Liver (tissue), 9 donors: Measurements from ENCODE around the gene POLR3C. TPM values are rescaled to one million over a fixed set of nuclear protein-coding genes. Genes with fewer than 3 reads are reported as not detected.
A peak's percentile ranks its signal among the peaks of the same experiment; 100 is the strongest.

Experiments used
- DNase-seq: peaks from one replicate; pipeline ENCODE4 v3.0.0-alpha.2; 2017; ENCODE audit warnings: low spot score
- H3K27ac ChIP-seq, 2 donors: one replicate each; pipeline ENCODE4 v1.7.0; 2013; ENCODE audit warnings: inconsistent platforms in 2 of 2, low read length in 2 of 2, control low read depth in 1 of 2, low read depth in 1 of 2, mild to moderate bottlenecking in 1 of 2
- H3K27me3 ChIP-seq, 4 donors: one replicate each; pipeline versions ENCODE4 v1.6.1 to v1.7.0; 2013; ENCODE audit warnings: low read length in 3 of 4, inconsistent platforms in 1 of 4, mild to moderate bottlenecking in 1 of 4, moderate library complexity in 1 of 4; ENCODE audit not compliant: control insufficient read depth in 4 of 4, insufficient read depth in 4 of 4
- H3K36me3 ChIP-seq, 4 donors: one replicate each; pipeline versions ENCODE4 v1.6.1 to v1.7.0; 2013; ENCODE audit warnings: low read length in 3 of 4, mild to moderate bottlenecking in 3 of 4, low read depth in 1 of 4, moderate library complexity in 1 of 4; ENCODE audit not compliant: control insufficient read depth in 4 of 4, insufficient read depth in 3 of 4
- H3K4me1 ChIP-seq, 4 donors: one replicate each; pipeline versions ENCODE4 v1.6.1 to v1.7.0; 2013; ENCODE audit warnings: low read length in 3 of 4, mild to moderate bottlenecking in 3 of 4, moderate library complexity in 1 of 4; ENCODE audit not compliant: control insufficient read depth in 4 of 4, insufficient read depth in 4 of 4
- H3K4me3 ChIP-seq, 3 donors: one replicate each; pipeline versions ENCODE4 v1.6.1 to v1.7.0; 2013; ENCODE audit warnings: low read length in 3 of 3, control low read depth in 1 of 3, low read depth in 1 of 3, mild to moderate bottlenecking in 1 of 3
- H3K9ac ChIP-seq, 2 donors: one replicate each; pipeline ENCODE4 v1.7.0; 2013; ENCODE audit warnings: low read length in 2 of 2, mild to moderate bottlenecking in 2 of 2, moderate library complexity in 2 of 2, control low read depth in 1 of 2, low read depth in 1 of 2
- H3K9me3 ChIP-seq, 4 donors: one replicate each; pipeline versions ENCODE4 v1.6.1 to v1.7.0; 2013; ENCODE audit warnings: low read length in 3 of 4; ENCODE audit not compliant: control insufficient read depth in 4 of 4
- ATF3 ChIP-seq: IDR thresholded peaks from 2 replicates; pipeline ENCODE4 v1.6.1; 2016; ENCODE audit warnings: antibody characterized with exemption
- CTCF ChIP-seq: fragments of 150-350 bp; IDR thresholded peaks from 2 replicates; pipeline ENCODE4 v1.5.1; 2017; ENCODE audit warnings: improper control_type of control experiment, low read depth, low read length; ENCODE audit not compliant: missing input control
- EGR1 ChIP-seq, 2 donors: IDR thresholded peaks; 2 replicates each; pipeline ENCODE4 v1.6.1; 2016 to 2018; ENCODE audit warnings: antibody characterized with exemption in 2 of 2, low read depth in 2 of 2
- FOXA1 ChIP-seq: IDR thresholded peaks from 2 replicates; pipeline ENCODE4 v1.6.1; 2016; ENCODE audit warnings: antibody characterized with exemption
- FOXA2 ChIP-seq: IDR thresholded peaks from 2 replicates; pipeline ENCODE4 v1.6.1; 2016; ENCODE audit warnings: antibody characterized with exemption
- GABPA ChIP-seq, 2 donors: IDR thresholded peaks in 1 of 2; conservative IDR thresholded peaks in 1 of 2; 2 replicates each; pipeline ENCODE4 v1.6.1; 2016; ENCODE audit warnings: antibody characterized with exemption in 2 of 2, mild to moderate bottlenecking in 1 of 2, moderate library complexity in 1 of 2
- HNF4A ChIP-seq, 2 donors: conservative IDR thresholded peaks; 2 replicates each; pipeline ENCODE4 v1.6.1; 2016; ENCODE audit warnings: antibody characterized with exemption in 2 of 2, mild to moderate bottlenecking in 2 of 2
- HNF4G ChIP-seq: IDR thresholded peaks from 2 replicates; pipeline ENCODE4 v1.6.1; 2016; ENCODE audit warnings: antibody characterized with exemption
- JUND ChIP-seq, 2 donors: IDR thresholded peaks; 2 replicates each; pipeline ENCODE4 v1.6.1; 2016; ENCODE audit warnings: antibody characterized with exemption in 2 of 2
- MAX ChIP-seq: IDR thresholded peaks from 2 replicates; pipeline ENCODE4 v1.6.1; 2016; ENCODE audit warnings: antibody characterized with exemption
- NR2F2 ChIP-seq: IDR thresholded peaks from 2 replicates; pipeline ENCODE4 v1.6.1; 2016; ENCODE audit warnings: antibody characterized with exemption
- RAD21 ChIP-seq, 2 donors: IDR thresholded peaks; 2 replicates each; pipeline ENCODE4 v1.6.1; 2016; ENCODE audit warnings: antibody characterized with exemption in 2 of 2, mild to moderate bottlenecking in 2 of 2
- REST ChIP-seq: IDR thresholded peaks from 2 replicates; pipeline ENCODE4 v1.6.1; 2016; ENCODE audit warnings: antibody characterized with exemption, mild to moderate bottlenecking
- RXRA ChIP-seq, 2 donors: IDR thresholded peaks; 2 replicates each; pipeline ENCODE4 v1.6.1; 2017 to 2018; ENCODE audit warnings: antibody characterized with exemption in 2 of 2, mild to moderate bottlenecking in 1 of 2
- SP1 ChIP-seq: IDR thresholded peaks from 2 replicates; pipeline ENCODE4 v1.6.1; 2018; ENCODE audit warnings: antibody characterized with exemption, mild to moderate bottlenecking
- TAF1 ChIP-seq: conservative IDR thresholded peaks from 2 replicates; pipeline ENCODE4 v1.6.1; 2016; ENCODE audit warnings: antibody characterized with exemption, mild to moderate bottlenecking
- YY1 ChIP-seq: IDR thresholded peaks from 2 replicates; pipeline ENCODE4 v1.6.1; 2016; ENCODE audit warnings: antibody characterized with exemption, mild to moderate bottlenecking
- ZBTB33 ChIP-seq: IDR thresholded peaks from 2 replicates; pipeline ENCODE4 v1.6.1; 2016; ENCODE audit warnings: antibody characterized with exemption
- WGBS: extraction: QIAGEN DNeasy Blood & Tissue Kit; methylation state at CpG from one replicate; pipeline ENCODE4 v1.1.7; 2013; 5-methylcytosine and 5-hydroxymethylcytosine counted together
- polyA plus RNA-seq, 2 donors: library from polyadenylated mRNA; stranded (reverse) in 1 of 2; unstranded in 1 of 2; fragments of 200-250 nt in 1 of 2; fragments of >200 nt in 1 of 2; fragmentation: Nextera tagmentation in 1 of 2; extraction: Ambion mirVana in 1 of 2; gene quantifications; one replicate each; pipeline versions ENCODE4 v1.2.1 to v1.2.3, GENCODE V29; 2013 to 2015
- total RNA-seq, 2 donors: library from RNA; depleted of rRNA; stranded (reverse); fragments of >200 nt; gene quantifications; one replicate each; pipeline ENCODE4 v1.2.3, GENCODE V29; 2014
- donor health status: healthy.
- donor health status: healthy.
- donor health status: healthy.
- donor health status: healthy.
- donor health status: healthy.

Gene POLR3C
- total and polyA plus RNA-seq, 4 donors: 6.3 to 22.0 (median 10.6) TPM

GRCh38 chr1:145858238-145858900 is 34.4 kb downstream of the POLR3C start:
- peak; percentile 63 for DNase-seq

More at GRCh38 chr1:145858238-145858900, 34.4 kb downstream of the POLR3C start:
- Histone ChIP-seq H3K9me3 (no peaks in the 10 kb centered on the region), H3K4me3 (peak overlapping the region; percentile 68 to 94 (median 83)), H3K27ac (peak overlapping the region; percentile 73 to 86), H3K36me3 (peaks cover 1 to 26% (median 18%) of the 10 kb centered on the region in 4 donors), H3K4me1 (peaks cover 5 to 14% (median 11%) of the 10 kb centered on the region in 4 donors), H3K9ac (no peak overlapping the region), H3K27me3 (no peaks in the 10 kb centered on the region)
- TF ChIP-seq FOXA1 (no peak), YY1 (no peak), SP1 (no peak), RXRA (IDR thresholded peaks at IDR 0.05) (no peak), ZBTB33 (no peak), HNF4A (conservative IDR thresholded peaks at IDR 0.05) (no peak), HNF4G (no peak), NR2F2 (no peak), GABPA (IDR thresholded peaks at IDR 0.05 in 1 of 2, conservative IDR thresholded peaks at IDR 0.05 in 1 of 2) (no peak), ATF3 (no peak), RAD21 (IDR thresholded peaks at IDR 0.05) (no peak), TAF1 (no peak), EGR1 (IDR thresholded peaks at IDR 0.05; ENCODE audit: low read depth in 2 of 2) (no peak), REST (no peak), CTCF (no peak), FOXA2 (no peak), MAX (no peak), JUND (IDR thresholded peaks at IDR 0.05) (no peak)
- under 1% methylated on average over 35 of the region's 35 CpGs for WGBS
